HepG2 (cell line): ENCODE data around the gene RBX1. TPM values are rescaled to one million over a fixed set of nuclear protein-coding genes. Genes with fewer than 3 reads are reported as not detected.

Source experiments
- ATF3 ChIP-seq: sonication (generic); formaldehyde crosslinking; IDR thresholded peaks from 2 replicates; pipeline ENCODE4 v1.4.0; 2020; ENCODE audit warnings: missing genetic modification reagents
- CHD2 ChIP-seq: IDR thresholded peaks from 2 replicates; pipeline ENCODE4 v1.6.1; 2011; ENCODE audit warnings: low read depth, low read length, improper control_type of control experiment
- ISX ChIP-seq: sonication (generic); formaldehyde crosslinking; conservative IDR thresholded peaks from 2 replicates; pipeline ENCODE4 v1.5.0; 2020; ENCODE audit warnings: missing genetic modification reagents
- JARID2 ChIP-seq: sonication (generic); formaldehyde crosslinking; IDR thresholded peaks from 2 replicates; pipeline ENCODE4 v1.8.1; 2023; ENCODE audit warnings: missing genetic modification reagents, inconsistent platforms; ENCODE audit not compliant: insufficient replicate concordance
- MED1 ChIP-seq: sonication (generic); formaldehyde crosslinking; IDR thresholded peaks from 2 replicates; pipeline ENCODE4 v1.4.0; 2020; ENCODE audit warnings: missing genetic modification reagents
- NFE2L2 ChIP-seq: fragments of 150-350 bp; IDR thresholded peaks from 2 replicates; pipeline ENCODE4 v1.6.1; 2014; ENCODE audit warnings: low read length
- PLRG1 ChIP-seq: fragments of 450-650 bp; conservative IDR thresholded peaks from 2 replicates; pipeline ENCODE4 v1.6.1; 2016
- REST ChIP-seq, 2 experiments: IDR thresholded peaks; 2 replicates each; pipeline ENCODE4 v1.6.1; 2011 to 2012; ENCODE audit warnings: low read length in 2 of 2, borderline replicate concordance in 1 of 2, low read depth in 1 of 2, mild to moderate bottlenecking in 1 of 2, moderate library complexity in 1 of 2
- TEAD3 ChIP-seq: optimal IDR thresholded peaks from 2 replicates; pipeline ENCODE3; 2016; ENCODE audit warnings: borderline replicate concordance
- THRA ChIP-seq: sonication (generic); formaldehyde crosslinking; IDR thresholded peaks from 2 replicates; pipeline ENCODE4 v1.4.0; 2020; ENCODE audit warnings: missing genetic modification reagents, borderline replicate concordance
- ZBED4 ChIP-seq: sonication (generic); formaldehyde crosslinking; IDR thresholded peaks from 2 replicates; pipeline ENCODE4 v1.4.0; 2020; ENCODE audit warnings: missing genetic modification reagents, borderline replicate concordance
- ZNF33A ChIP-seq: sonication (generic); formaldehyde crosslinking; IDR thresholded peaks from 2 replicates; pipeline ENCODE4 v1.5.1; 2020; ENCODE audit warnings: missing genetic modification reagents, mild to moderate bottlenecking, moderate library complexity, borderline replicate concordance
- ZNF704 ChIP-seq: sonication (generic); formaldehyde crosslinking; IDR thresholded peaks from 2 replicates; pipeline ENCODE4 v1.8.1; 2023; ENCODE audit warnings: mild to moderate bottlenecking, inconsistent platforms, moderate library complexity, missing genetic modification reagents, borderline replicate concordance
- polyA plus RNA-seq, 8 experiments: library from polyadenylated mRNA; depleted of rRNA in 3 of 8; stranded (reverse) in 7 of 8; unstranded in 1 of 8; fragments of >200 nt; fragmentation: Illumina TruSeq in 4 of 8; extraction: Trizol in 4 of 8; gene quantifications; 2 replicates each; pipeline versions ENCODE4 v1.2.1 to v1.2.3, GENCODE V29; 2011 to 2016; ENCODE audit warnings: low read depth in 4 of 8, missing spikeins in 1 of 8, mixed read lengths in 1 of 8; ENCODE audit not compliant: insufficient read depth in 1 of 8
- total RNA-seq, 5 experiments: library from RNA; depleted of rRNA; stranded (reverse); fragments of >200 nt; fragmentation: Illumina TruSeq; extraction: Trizol; gene quantifications; 2 replicates each; pipeline ENCODE4 v1.2.3, GENCODE V29; 2016; ENCODE audit warnings: low read depth in 1 of 5

The RBX1 gene
- total and polyA plus RNA-seq, 2 of the 13 experiments (the other 11 are each of a cell fraction or from before 2014, with no cell fraction given), result 84.9 to 90.2 TPM

GRCh38 chr22:40950962-40951794 lies at the start of gene RBX1 (continued):
- TF ChIP-seq ZBED4 (CRISPR knock-in tag), result no peak; the same call in 1 of the 2 replicates
- no peak for TF ChIP-seq ATF3 (CRISPR knock-in tag)
- no peak for TF ChIP-seq ZNF33A (CRISPR knock-in tag)
- no peak for TF ChIP-seq ISX (CRISPR knock-in tag)
- peak; percentile 62 for TF ChIP-seq CHD2
- TF ChIP-seq ZNF704 (CRISPR knock-in tag), result peak; percentile 63
- no peak for TF ChIP-seq PLRG1
- TF ChIP-seq JARID2 (CRISPR knock-in tag), result no peak
- no peak for TF ChIP-seq TEAD3
- peak; percentile 30; the same call in 1 of the 2 replicates for TF ChIP-seq THRA (CRISPR knock-in tag)
- TF ChIP-seq REST (IDR thresholded peaks at IDR 0.05; ENCODE audit: borderline replicate concordance in 1 of 2, low read depth in 1 of 2, low read length in 2 of 2), result peak in 1 of 2 experiments; percentile 67; a peak in 1 of 4 replicates
- peak; percentile 66 for TF ChIP-seq MED1
- TF ChIP-seq NFE2L2, result no peak
